B cell (primary cell): ENCODE results near the gene TFCP2L1. TPM values are rescaled to one million over a fixed set of nuclear protein-coding genes. Genes with fewer than 3 reads are reported as not detected.

Experiments used
- ATAC-seq: fragments of 200-7000 bp; cut with Tn5 transposase; one replicate; pipeline ENCODE4 v1.10.0; 2021; ENCODE audit warnings: low read depth, mild to moderate bottlenecking, moderate number of reproducible peaks, moderate library complexity
- CTCF ChIA-PET: fragments of 350-600 bp; sonication (Branson Sonifier 250); formaldehyde crosslinking; loops from one replicate; lab custom pipeline; 2021; ENCODE audit warnings: antibody characterized with exemption, inconsistent platforms; lab: Charles Lee
- POLR2A ChIA-PET: fragments of 350-600 bp; sonication (Branson Sonifier 250); formaldehyde crosslinking; loops from one replicate; lab custom pipeline; 2021; ENCODE audit warnings: antibody characterized with exemption; lab: Charles Lee
- DNase-seq: peaks from one replicate; pipeline ENCODE4 v3.0.0; 2013
- H2AFZ ChIP-seq: 2 replicates; pipeline ENCODE4 v1.6.1; 2012; ENCODE audit warnings: mild to moderate bottlenecking, low read depth, low read length; ENCODE audit not compliant: insufficient read depth, poor library complexity, severe bottlenecking
- H3K27ac ChIP-seq, 2 donors: 1 replicate in 1 of 2; 2 replicates in 1 of 2; pipeline ENCODE4 v1.5.1; 2012 to 2013; ENCODE audit warnings: low read length in 2 of 2, mild to moderate bottlenecking in 2 of 2, moderate library complexity in 1 of 2
- H3K27me3 ChIP-seq, 4 experiments: fragments of 200-600 bp in 1 of 4; sonication (generic) in 1 of 4; replicated peaks in 1 of 4; 1 replicate in 2 of 4; 2 replicates in 2 of 4; pipeline versions ENCODE4 v1.6.1 to v1.7.0; 2013 to 2016; ENCODE audit warnings: low read length in 3 of 4, mild to moderate bottlenecking in 2 of 4, mixed read lengths in 1 of 4, moderate library complexity in 1 of 4; ENCODE audit not compliant: insufficient read depth in 4 of 4, control insufficient read depth in 3 of 4; ENCODE audit errors: control extremely low read depth in 1 of 4
- H3K36me3 ChIP-seq, 2 experiments: replicated peaks in 1 of 2; 1 replicate in 1 of 2; 2 replicates in 1 of 2; pipeline versions ENCODE4 v1.6.1 to v1.7.1; 2013; ENCODE audit warnings: low read length in 1 of 2; ENCODE audit not compliant: insufficient read depth in 2 of 2, control insufficient read depth in 1 of 2; ENCODE audit errors: control extremely low read depth in 1 of 2, extremely low read depth in 1 of 2
- H3K4me1 ChIP-seq, 2 donors: fragments of 200-600 bp in 1 of 2; sonication (generic) in 1 of 2; 1 replicate in 1 of 2; 2 replicates in 1 of 2; pipeline versions ENCODE4 v1.5.1 to v1.6.1; 2013 to 2017; ENCODE audit warnings: low read length in 2 of 2; ENCODE audit not compliant: control insufficient read depth in 2 of 2, insufficient read depth in 2 of 2
- H3K4me2 ChIP-seq: replicated peaks from 2 replicates; pipeline ENCODE3; 2012; ENCODE audit warnings: mild to moderate bottlenecking, low read depth, low read length; ENCODE audit not compliant: poor library complexity, severe bottlenecking
- H3K4me3 ChIP-seq, 5 experiments: fragments of 200-600 bp in 1 of 5; sonication (generic) in 1 of 5; 1 replicate in 3 of 5; 2 replicates in 2 of 5; pipeline versions ENCODE4 v1.5.1 to v1.7.0; 2011 to 2016; ENCODE audit warnings: low read length in 4 of 5, mild to moderate bottlenecking in 4 of 5, low read depth in 2 of 5, control low read depth in 1 of 5, moderate library complexity in 1 of 5; ENCODE audit not compliant: insufficient read depth in 1 of 5; ENCODE audit errors: control extremely low read depth in 1 of 5, extremely low read depth in 1 of 5
- H3K79me2 ChIP-seq: fragments of 200-600 bp; sonication (generic); one replicate; pipeline ENCODE4 v1.6.0; 2016; ENCODE audit warnings: low read length; ENCODE audit not compliant: control insufficient read depth, insufficient read depth
- H3K9ac ChIP-seq: fragments of 200-600 bp; sonication (generic); 2 replicates; pipeline ENCODE4 v1.6.1; 2017; ENCODE audit warnings: mild to moderate bottlenecking, low read length, moderate library complexity
- H3K9me3 ChIP-seq, 3 donors: one replicate each; pipeline versions ENCODE4 v1.6.1 to v1.7.1; 2013; ENCODE audit warnings: low read length in 2 of 3; ENCODE audit not compliant: control insufficient read depth in 2 of 3, insufficient read depth in 1 of 3; ENCODE audit errors: control extremely low read depth in 1 of 3
- H4K20me1 ChIP-seq: 2 replicates; pipeline ENCODE4 v1.6.0; 2012; ENCODE audit warnings: mild to moderate bottlenecking, low read length; ENCODE audit not compliant: insufficient read depth, control insufficient read depth, poor library complexity, severe bottlenecking
- H3K27ac Mint-ChIP-seq: one replicate; pipeline ENCODE4 v1.8.0; 2021; ENCODE audit warnings: mixed read lengths
- H3K27me3 Mint-ChIP-seq: one replicate; pipeline ENCODE4 v1.8.0; 2021; ENCODE audit warnings: mixed read lengths
- H3K4me1 Mint-ChIP-seq: one replicate; pipeline ENCODE4 v1.8.0; 2021; ENCODE audit warnings: mixed read lengths
- H3K4me3 Mint-ChIP-seq: one replicate; pipeline ENCODE4 v1.8.0; 2021; ENCODE audit warnings: mixed read lengths
- H3K9me3 Mint-ChIP-seq: one replicate; pipeline ENCODE4 v1.8.0; 2022; ENCODE audit warnings: mixed read lengths; ENCODE audit not compliant: insufficient read depth
- EZH2 ChIP-seq: IDR thresholded peaks from 2 replicates; pipeline ENCODE4 v1.6.1; 2012; ENCODE audit warnings: borderline replicate concordance, low read depth, mild to moderate bottlenecking, moderate library complexity, low read length; ENCODE audit not compliant: insufficient read depth, poor library complexity, severe bottlenecking
- WGBS: methylation state at CpG from one replicate; pipeline ENCODE4 v1.1.5; 2013; ENCODE audit warnings: missing lambda C conversion rate; ENCODE audit not compliant: insufficient coverage; 5-methylcytosine and 5-hydroxymethylcytosine counted together
- intact Hi-C: fragments of 100-400 bp; cut with micrococcal nuclease; formaldehyde crosslinking; loops from one replicate; pipeline ENCODE4 v1.10.0; 2022
- polyA plus RNA-seq: library from polyadenylated mRNA; depleted of rRNA; stranded (reverse); fragments of >200 nt; gene quantifications from 2 replicates; pipeline ENCODE4 v1.2.3, GENCODE V29; 2012
- total RNA-seq, 2 donors: library from RNA; stranded (reverse); fragments of 120-200 nt in 1 of 2; gene quantifications; 1 replicate in 1 of 2; 2 replicates in 1 of 2; pipeline versions ENCODE4 v1.2.3 to v1.2.4, GENCODE V29; 2013 to 2022
- TF ChIP-seq, protein P1 (sequence below): fragments of 200-600 bp; IDR thresholded peaks from one replicate; pipeline ENCODE4 v1.8.0; 2022; ENCODE audit warnings: antibody characterized with exemption, mild to moderate bottlenecking

Gene TFCP2L1
- total and polyA plus RNA-seq, 2 donors (not counting 1 experiment from before 2014, with no cell fraction given) = 0.03 TPM; not detected in 1

GRCh38 chr2:121218386-121218938 is 66.5 kb downstream of the TFCP2L1 start:
- Histone ChIP-seq H3K36me3 (no peaks in the 10 kb centered on the region), H3K4me3 (no peak overlapping the region), H2AFZ (no peak overlapping the region), H3K79me2 (no peaks in the 10 kb centered on the region), H3K9me3 (peaks cover 0 to 8% (median 0%) of the 10 kb centered on the region in 3 donors), H3K27me3 (no peaks in the 10 kb centered on the region), H3K27ac (no peak overlapping the region), H3K4me1 (no peaks in the 10 kb centered on the region), H3K4me2 (no peak overlapping the region), H3K9ac (no peak overlapping the region), H4K20me1 (no peaks in the 10 kb centered on the region)
- 87% methylated on average over 7 of the region's 8 CpGs for WGBS
- no peak for ATAC-seq
- no peak for DNase-seq
- POLR2A ChIA-PET = no interaction called here
- intact Hi-C loops = no loop called here
- peaks cover 3% of the 10 kb centered on the region for H3K27me3 Mint-ChIP-seq
- no peak overlapping the region for H3K4me3 Mint-ChIP-seq
- CTCF ChIA-PET = no interaction called here
- TF ChIP-seq, protein P1, sequence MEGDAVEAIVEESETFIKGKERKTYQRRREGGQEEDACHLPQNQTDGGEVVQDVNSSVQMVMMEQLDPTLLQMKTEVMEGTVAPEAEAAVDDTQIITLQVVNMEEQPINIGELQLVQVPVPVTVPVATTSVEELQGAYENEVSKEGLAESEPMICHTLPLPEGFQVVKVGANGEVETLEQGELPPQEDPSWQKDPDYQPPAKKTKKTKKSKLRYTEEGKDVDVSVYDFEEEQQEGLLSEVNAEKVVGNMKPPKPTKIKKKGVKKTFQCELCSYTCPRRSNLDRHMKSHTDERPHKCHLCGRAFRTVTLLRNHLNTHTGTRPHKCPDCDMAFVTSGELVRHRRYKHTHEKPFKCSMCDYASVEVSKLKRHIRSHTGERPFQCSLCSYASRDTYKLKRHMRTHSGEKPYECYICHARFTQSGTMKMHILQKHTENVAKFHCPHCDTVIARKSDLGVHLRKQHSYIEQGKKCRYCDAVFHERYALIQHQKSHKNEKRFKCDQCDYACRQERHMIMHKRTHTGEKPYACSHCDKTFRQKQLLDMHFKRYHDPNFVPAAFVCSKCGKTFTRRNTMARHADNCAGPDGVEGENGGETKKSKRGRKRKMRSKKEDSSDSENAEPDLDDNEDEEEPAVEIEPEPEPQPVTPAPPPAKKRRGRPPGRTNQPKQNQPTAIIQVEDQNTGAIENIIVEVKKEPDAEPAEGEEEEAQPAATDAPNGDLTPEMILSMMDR = no peak
- no peak for TF ChIP-seq EZH2
- no peak overlapping the region for H3K27ac Mint-ChIP-seq
- H3K4me1 Mint-ChIP-seq = no peaks in the 10 kb centered on the region
- H3K9me3 Mint-ChIP-seq = no peaks in the 10 kb centered on the region

- Histone ChIP-seq H3K4me2 (no peak overlapping the region), H3K9me3 (peaks cover 0 to 8% (median 0%) of the 10 kb centered on the region in 3 donors), H3K4me1 (no peaks in the 10 kb centered on the region), H3K4me3 (no peak overlapping the region), H3K9ac (no peak overlapping the region), H3K27ac (no peak overlapping the region), H3K79me2 (no peaks in the 10 kb centered on the region), H2AFZ (no peak overlapping the region), H3K27me3 (no peaks in the 10 kb centered on the region), H3K36me3 (no peaks in the 10 kb centered on the region), H4K20me1 (no peaks in the 10 kb centered on the region)
- no peak for DNase-seq
- WGBS = 81% methylated on average over 9 of the region's 10 CpGs
- ChIA-PET CTCF (no interaction called here), POLR2A (no interaction called here)
- intact Hi-C loops = no loop called here
- H3K4me1 Mint-ChIP-seq = no peaks in the 10 kb centered on the region
- H3K27ac Mint-ChIP-seq = no peak overlapping the region
- TF ChIP-seq EZH2 = no peak
- TF ChIP-seq, protein P1 = no peak
- H3K27me3 Mint-ChIP-seq = peaks cover 3% of the 10 kb centered on the region
- no peaks in the 10 kb centered on the region for H3K9me3 Mint-ChIP-seq
- ATAC-seq = no peak
- H3K4me3 Mint-ChIP-seq = no peak overlapping the region
Observed at GRCh38 chr2:121217627-121218026, 67.4 kb downstream of the TFCP2L1 start.
